ENCODE data around the gene SLC7A6.

The SLC7A6 gene

DNA sequence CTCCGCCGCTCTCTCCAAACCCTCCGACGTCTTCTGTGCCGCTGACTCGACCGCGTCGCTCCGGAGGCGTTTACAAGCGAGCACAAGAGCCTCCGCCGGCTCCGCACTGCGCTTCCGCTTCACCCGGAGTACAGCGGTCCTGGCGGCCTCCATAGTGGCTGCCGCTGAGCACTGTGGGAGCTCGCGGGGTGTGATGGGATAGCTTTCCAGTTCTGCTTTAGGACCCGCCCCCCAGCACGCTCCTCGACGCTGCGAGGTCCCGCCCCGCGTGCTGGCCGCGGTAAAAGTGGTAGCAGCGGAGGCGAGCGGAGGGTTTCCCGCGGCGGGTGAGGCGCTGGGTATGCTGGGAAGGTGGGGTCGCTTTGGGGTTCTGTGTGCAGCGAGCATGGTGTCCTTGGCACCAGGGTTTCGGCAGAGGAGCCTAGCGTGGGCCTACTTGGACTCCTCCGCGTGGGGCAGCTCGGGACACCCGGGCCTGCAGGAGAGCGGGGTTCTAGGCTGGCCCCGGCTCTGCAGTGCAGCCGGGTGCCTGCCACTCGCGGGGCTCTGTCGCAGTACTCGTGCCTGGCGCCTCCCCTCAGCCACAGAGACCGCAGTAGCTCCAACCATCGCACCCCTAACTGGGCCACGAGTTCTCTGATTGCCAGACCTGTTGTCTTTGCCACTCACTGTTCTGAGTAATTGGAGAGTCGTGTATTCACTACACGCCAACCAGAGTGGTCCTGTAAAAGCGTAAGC, 46.6 kb downstream of the SLC7A6 start, which contains the start of the genes PRMT7 and SLC7A6OS:
TSS of gene PRMT7 (plus strand) at position 246 of the 738 bp plus-strand sequence. CDS start 4,961 bp downstream, outside the sequence.
TSS of gene SLC7A6OS (minus strand) at position 173 of the 738 bp plus-strand sequence. CDS start at position 153, 20 bp downstream.
- DNase-seq: peak; percentile 86

DNA sequence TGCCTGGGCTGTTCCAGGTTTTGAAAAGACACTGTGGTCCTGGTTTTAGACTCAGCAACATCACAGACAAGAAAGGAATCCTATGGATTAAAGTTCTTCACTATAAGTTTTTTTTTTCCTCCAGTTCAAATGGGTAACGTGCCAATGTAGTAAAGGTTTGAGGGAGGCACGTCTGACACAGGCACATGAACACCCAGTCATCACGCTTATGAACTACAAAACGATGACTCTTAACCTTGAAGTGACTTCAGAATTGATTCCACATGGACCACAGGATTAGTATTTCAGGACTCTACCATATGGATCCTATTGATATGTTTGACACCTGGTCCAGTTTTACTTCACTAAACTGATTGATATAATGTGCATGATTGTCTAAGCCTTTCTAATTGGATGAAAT, 48.8 kb downstream of the SLC7A6 start:
- no peak for DNase-seq

DNA sequence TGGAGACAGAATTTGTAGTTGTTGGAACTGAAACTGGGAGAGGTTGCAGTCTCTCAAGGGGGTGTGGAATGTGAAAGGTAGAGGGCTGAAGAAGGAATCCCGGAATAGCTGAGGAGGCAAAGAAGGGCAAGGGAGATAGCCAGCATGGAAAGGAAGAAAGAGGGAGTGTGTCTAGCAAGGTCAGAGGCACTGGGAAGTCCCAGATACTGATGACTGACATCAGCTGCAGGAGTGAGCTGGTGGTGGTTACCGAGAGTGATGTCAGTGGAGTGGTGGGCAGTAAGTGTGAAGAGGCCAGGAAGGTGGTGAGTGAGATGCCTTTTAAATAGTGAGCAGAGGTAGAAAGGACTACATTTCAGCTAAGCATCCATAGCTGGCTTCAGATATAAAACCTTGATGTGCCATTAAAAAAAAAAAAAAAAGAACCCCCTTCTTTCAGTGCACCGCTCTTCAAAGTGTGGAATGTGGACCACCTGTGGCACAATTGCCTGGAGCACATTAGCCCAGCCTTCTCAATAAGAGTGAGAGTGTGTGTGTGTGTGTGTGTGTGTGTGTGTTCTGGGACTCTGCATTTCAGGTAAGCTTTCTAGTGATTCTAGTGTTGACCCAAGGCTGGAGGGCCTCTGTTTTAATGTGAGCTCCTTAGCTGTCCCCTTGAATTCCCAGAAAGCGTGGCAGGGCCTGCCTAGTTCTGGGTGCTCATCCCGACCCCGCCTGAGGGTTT, 55.0 kb downstream of the SLC7A6 start:
- no peak for DNase-seq

DNA sequence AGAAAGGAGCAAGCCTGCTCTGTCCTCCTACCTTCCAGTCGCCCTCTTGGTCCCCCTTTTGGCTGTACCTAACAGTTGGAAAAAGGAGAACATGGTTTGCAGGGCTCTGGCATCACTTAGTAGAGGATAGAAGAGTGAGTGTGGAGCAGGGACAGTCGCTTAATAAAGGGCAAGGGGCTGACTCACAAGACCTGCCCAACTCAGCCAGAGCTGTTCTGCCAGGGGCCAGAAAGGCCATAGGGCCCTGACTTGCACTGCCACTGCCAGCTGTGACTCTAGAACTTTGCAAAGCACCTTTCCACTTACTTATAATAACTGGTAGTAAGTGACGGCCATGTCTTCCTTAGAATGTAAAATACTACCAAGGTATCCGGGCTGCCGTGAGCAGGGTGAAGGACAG, 60.0 kb downstream of the SLC7A6 start:
- no peak for DNase-seq

DNA sequence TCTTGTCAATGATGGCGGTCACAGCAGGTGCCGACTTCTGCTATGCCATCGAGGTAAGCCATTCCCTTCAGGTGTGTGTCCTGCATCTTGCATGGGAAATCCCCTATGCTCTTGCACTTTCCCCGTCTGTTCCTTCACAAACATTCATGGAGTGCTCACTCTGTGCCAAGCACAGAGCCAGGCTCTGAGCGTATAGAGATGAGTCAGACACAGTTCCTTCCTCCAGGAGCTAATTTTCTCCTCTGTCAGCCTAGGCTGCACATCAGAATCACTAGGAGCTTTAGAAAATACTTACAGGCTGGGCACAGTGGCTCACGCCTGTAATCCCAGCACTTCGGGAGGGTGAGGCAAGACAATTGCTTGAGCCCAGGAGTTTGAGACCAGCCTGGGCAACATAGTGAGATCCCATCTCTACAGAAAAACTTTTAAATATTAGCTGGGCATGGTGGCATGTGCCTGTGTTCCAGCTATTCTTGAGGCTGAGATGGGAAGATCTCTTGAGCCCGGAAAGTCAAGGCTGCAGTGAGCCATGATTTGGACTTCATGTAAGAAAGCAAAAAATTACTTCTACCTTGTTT, 60.5 kb downstream of the SLC7A6 start:
- no peak for DNase-seq

DNA sequence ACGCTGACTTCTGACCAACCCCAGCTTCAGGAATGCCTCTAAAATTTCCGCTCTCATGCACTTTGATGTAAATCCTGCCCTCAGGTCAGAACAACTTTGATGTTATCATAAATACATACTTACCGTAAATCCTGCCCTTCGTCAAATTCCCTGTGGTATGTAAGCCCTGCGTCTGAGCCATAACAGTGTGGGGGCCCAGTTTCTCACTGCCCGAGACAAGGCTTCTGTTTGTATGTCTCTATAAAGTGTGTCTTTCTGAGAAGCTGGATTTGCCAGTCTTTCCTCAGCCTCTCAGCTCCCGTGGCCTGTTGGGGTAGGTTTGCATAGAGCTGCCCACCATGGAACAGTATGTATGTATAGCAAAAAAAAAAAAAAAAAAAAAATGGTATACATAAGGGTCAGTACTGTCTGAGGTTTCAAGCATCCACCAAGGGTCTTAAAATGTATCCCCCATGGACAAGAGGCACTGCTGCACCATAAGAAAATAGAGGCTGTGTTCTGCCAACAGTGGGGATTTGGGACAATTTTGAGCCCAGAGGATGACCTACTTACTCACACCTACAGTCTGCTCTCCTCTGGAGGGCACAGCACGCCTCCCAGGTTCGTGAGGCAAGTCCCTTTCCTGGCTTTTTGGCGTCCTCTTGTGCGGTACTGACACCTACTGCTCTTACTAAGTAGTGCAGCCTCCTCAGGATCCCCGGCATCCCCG, 64.0 kb downstream of the SLC7A6 start:
- peak; percentile 48 for DNase-seq

DNA sequence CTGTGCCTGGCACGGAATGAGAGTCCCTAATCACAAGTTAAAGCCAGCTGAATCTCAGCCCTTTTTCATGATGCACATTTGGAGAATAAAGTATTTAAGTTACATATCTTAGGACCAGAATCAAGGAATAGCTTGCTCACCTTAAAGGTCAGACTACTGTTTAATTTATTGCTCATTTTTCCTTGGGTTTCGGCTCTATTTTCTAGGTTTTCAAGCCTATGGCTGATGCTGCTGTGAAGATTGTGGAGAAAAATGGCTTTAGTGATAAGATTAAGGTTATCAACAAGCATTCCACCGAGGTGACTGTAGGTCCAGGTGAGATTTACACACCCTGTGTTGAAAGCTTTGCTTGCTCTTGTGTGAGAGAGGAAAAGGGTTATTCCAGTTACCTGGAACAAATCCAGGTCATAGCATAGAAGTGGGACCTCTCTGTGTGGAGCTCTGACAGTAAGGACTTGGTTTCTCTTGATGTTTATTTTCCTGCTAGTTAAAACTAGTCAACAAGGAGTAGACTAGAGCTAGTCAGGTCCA, 64.6 kb downstream of the SLC7A6 start:
- no peak for DNase-seq

DNA sequence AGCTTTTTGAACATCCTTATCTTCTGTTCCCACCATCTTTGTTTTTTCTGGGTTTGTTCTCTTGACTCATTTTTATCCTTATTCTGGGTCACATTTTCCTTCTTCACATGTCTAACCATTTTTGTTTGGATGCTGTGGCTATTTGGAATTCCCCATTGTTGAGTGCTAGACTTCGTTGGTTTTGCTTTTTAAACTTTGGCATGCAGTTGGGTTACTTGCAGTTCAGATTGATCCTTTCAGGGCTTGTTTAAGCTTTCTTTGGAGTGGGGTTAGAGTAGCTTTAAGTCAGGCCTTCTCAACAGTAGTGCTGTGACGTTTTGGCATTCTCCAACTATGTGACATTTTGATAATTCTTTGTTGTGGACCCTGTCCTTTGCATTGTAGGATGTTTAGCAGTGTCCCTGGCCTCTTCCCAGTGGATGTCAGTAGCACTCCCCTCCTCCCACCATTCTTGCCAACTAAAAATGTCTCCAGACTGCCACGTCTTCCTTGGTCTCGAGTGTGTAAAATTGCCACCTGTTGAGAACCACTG, 67.6 kb downstream of the SLC7A6 start:
- DNase-seq: no peak

DNA sequence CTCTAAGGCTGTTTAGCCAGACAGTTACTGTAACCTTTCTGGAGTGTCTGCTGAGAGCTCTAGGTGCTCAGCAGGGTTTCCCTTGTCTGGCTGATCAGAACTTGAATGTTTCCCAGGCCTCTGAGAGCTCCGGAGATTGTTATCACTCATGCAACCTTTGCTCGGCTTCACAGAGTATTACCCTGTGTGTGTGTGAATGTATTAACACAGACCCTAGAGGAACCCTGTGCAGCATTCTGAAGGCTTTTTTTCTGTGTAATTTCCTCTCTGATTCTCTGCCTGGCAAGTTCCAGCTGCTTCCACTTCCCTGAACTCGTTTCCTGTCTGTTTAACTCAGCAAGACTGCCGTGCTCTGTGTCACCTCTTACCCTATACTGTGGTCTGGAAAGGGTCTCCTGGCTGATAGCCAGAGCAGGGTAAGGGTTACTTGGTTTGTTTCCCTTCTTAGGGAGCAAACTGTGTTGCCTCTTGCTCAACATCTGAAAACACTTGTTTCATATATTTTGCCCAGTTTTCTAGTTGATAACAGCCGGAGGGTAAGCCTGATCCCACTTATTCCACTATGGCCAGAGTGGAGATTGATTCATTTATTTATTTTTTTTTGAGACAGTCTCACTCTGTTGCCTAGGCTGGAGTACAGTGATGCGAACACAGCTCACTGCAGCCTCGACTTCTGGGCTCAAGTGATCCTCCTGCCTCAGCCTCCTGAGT, 68.2 kb downstream of the SLC7A6 start:
- peak; percentile 99 for DNase-seq

DNA sequence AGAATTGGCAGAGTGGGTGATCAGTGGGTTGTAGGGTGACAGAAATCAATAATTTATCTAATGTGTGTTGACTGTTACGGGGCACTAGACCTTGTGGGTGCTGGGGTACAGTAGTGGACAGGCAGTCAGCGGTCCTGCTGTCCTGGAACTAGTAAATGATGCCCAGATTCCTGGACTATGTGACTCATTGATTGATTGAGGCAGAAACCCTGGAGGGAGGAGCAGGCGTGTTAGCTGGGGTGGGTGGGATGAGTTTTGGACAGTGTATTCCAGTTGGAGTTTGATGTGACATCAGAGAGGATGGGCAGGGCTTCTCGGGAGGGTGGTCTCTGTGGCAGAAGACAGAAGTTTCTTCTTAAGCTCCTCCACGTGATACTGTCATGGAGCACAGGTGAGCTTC, 70.8 kb downstream of the SLC7A6 start:
- no peak for DNase-seq

DNA sequence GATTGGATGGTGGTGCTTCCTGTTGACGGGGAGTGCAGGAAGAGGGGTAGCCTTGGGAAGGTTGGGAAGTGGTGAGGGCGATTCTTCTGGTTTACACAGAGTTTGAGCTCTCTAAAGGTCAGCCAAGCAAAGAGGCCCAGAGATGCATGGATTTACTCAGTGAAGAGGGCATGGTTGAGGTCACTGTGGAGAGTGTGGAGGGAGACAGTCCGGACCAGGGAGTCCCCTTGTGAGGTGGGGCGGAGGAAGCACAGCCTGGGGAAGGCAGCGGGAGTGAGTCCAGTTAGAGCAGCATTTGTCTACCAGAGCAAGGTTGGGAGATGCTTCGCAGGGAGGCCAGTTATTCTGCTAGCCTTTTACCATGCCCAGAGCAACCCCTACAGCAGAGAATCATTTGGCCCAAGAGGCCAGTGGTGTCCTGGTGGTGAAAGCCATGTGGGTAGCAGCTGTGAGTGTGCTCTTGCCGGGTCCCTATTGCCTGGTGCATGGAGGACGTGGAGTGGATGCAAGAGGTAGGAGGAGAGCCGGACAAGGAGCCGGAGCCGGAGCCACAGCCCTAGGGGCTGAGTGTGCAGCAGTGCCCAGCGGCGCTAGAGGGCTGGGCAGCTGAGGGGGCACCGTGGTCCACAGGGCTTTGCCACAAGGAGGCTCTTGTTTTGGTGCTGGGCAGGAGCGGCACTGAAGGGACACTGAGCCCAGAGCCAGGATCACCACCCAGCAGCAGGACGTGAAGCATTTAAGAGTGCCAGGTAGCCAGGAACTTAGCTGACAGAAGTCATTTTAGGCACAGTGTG, 74.2 kb downstream of the SLC7A6 start:
- no peak for DNase-seq

DNA sequence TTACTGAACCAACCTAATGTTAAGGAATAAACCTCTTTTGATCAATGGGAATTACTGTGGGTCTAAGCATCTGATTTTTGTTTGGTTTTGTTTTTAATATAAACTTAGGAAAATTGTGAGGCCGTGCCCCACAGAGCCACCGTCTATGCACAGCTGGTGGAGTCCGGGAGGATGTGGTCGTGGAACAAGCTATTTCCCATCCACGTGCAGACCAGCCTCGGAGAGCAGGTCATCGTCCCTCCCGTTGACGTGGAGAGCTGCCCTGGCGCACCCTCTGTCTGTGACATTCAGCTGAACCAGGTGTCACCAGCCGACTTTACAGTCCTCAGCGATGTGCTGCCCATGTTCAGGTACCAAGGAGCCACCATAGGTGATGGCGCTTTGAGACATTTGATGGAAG, 74.9 kb downstream of the SLC7A6 start:
- DNase-seq: no peak

DNA sequence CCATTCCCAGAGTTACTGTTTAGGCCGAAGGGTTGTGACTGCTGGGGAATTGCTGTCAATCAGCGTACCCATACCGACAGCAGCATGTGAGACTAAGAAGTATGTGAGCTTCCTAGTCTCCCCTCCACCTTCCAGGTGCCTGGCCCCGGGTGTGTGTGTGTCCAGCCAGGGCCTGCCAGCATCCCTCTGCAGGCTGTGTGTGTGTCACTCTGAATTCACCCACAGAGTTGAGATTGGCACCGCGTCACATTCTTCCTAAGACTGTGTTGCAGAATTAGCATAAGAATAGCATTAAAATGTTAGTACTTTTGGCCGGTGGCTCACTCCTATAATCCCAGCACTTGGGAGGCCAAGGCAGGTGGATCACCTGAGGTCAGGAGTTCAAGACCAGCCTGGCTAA, 78.3 kb downstream of the SLC7A6 start:
- no peak for DNase-seq

DNA sequence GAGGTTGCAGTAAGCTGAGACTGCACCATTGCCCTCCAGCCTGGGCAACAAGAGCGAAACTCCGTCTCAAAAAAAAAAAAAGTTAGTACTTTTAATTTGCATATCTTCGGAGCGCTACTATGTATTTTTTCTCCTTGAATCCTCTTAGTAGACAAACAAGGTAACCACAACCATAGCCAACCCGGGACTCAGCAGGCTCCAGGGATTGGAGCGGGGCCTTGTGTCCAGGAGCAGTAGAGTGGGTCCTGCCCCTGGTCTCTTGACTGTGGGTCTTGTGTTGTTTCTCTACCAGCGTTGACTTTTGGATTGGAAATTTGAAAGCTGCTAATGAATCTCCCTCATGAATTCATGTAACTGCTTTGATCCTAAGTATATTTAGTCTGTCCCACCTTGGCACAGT, 78.8 kb downstream of the SLC7A6 start:
- no peak for DNase-seq

DNA sequence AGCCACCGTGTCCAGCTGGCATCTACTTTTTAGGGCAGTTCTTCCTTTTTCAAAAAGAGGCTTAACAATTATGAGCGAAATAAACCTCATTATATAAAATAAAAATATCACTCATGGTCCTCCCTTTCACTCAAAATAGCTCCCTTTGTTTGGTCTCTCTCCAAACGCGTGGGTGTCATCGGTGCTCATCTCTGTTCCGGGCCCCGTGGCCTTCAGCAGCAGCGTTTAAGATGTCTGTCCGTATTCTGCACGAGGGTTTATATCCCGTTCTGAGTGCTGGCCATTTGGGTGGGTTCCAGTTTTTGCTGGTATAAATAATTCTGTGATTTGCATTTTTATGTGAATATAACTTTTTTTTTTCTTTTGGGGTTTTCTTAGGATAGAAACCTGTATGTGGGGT, 79.9 kb downstream of the SLC7A6 start:
- no peak for DNase-seq

DNA sequence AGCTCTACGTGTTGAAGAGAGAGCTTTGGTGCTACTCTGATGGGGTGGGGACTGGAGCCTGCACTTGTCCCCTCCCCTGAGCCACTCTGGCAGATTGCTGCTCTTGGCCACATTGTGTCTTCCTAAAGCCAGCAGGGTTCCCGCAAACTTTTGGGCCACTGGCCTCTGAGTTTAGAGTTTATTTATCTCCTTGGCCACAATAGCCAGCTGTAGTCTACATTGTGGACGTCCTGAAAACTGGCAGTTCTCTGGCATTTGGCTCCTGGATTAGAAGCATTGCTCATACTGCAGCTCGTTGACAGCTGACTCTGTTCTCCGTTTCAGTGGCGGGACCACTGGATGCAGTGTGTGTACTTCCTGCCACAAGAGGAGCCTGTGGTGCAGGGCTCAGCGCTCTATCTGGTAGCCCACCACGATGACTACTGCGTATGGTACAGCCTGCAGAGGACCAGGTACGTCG, 81.1 kb downstream of the SLC7A6 start:
- DNase-seq: no peak

DNA sequence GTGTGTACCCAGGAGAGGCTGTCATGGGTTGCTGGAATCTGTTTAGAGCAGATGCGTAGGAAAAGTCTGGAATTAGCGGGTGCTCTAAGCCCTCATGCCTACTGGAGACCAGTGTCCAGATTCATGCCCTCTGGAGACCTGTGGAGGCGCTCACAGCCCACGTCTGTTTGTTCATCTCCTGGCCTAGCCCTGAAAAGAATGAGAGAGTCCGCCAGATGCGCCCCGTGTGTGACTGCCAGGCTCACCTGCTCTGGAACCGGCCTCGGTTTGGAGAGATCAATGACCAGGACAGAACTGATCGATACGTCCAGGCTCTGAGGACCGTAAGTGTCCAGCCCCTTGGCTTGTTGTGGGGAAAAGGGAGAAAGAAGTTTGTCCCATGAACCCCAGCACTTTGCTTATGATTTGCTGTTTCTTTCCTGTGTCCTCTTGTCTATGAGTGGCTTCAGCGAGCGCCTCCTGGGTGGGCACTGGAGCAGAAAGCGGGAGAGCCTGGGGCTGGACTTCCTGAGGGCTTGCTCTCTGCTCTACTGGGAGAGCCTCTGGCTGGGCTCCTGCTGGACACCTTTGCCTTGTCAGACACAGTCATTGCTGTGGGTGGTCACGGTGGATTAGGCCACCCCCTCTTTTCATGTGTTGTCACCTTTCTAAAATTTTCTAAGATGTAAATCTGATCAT, 81.8 kb downstream of the SLC7A6 start:
- no peak for DNase-seq

DNA sequence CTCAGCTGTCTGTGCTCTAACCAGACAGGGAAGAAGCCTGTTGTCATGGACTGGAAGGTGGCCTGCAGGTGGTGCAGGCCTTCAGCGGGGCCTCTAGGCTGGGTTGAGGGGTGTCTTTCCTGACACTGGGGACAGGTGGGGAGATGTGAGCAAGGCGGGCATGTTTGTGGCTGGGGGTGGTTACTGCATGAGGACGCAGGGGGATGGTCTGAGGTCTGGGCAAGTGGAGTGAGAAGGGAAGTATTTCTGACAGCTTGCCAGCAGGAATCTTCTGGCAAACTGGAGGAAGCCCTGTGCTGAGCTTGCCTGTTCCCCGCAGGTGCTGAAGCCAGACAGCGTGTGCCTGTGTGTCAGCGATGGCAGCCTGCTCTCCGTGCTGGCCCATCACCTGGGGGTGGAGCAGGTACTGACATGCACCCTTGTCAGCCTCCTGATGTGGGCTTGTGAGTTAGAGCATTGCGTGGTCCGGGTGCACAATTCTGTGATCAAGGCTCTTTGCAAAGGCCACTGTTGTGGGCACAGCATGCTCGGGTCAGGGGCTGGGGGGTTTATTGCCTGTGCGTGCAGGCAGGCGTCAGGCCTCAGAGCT, 82.7 kb downstream of the SLC7A6 start:
- DNase-seq: no peak

DNA sequence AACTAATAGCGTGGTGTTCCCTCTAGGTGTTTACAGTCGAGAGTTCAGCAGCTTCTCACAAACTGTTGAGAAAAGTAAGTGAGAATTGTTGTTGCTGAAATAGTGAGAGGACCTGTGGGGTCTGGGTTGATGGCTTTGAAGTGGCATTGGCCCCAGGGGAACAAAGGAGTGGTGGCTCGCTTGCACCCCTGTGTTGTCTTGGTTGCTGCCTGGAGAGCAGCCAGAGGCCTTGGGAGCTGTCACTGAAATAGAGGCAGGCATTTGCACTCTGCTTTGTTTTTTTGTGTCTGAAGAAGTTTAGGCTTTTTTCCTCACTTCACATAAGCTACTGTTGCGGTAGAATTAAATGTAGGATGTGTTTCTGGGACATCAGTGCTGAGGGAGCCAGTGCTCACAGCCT, 83.3 kb downstream of the SLC7A6 start:
- DNase-seq: no peak

Data from GF-D8 (cell line).